ENCODE data around the gene SPEF2. TPM values are rescaled to one million over a fixed set of nuclear protein-coding genes. Genes with fewer than 3 reads are reported as not detected.

SPEF2 gene
- total and polyA plus RNA-seq, 9 of the 15 experiments (the other 6 are each of a cell fraction or from before 2014, with no cell fraction given), result 0.11 to 0.62 (median 0.20) TPM; not detected in 2

- no peak for TF ChIP-seq ARID3A (IDR thresholded peaks at IDR 0.05; ENCODE audit: borderline replicate concordance, low read depth, low read length)
- TF ChIP-seq SIN3A (IDR thresholded peaks at IDR 0.05; ENCODE audit: borderline replicate concordance in 2 of 2, control insufficient read depth in 1 of 2, low read depth in 2 of 2, low read length in 2 of 2), result no peak
- TF ChIP-seq E2F8 (IDR thresholded peaks at IDR 0.05; ENCODE audit: low read depth, partially characterized antibody), result no peak
- no peak for TF ChIP-seq ELK3 (CRISPR knock-in tag; IDR thresholded peaks at IDR 0.05)
- no peak for TF ChIP-seq ELF4 (CRISPR knock-in tag; IDR thresholded peaks at IDR 0.05)
- no peak for TF ChIP-seq FIP1L1 (IDR thresholded peaks at IDR 0.05; ENCODE audit: low read depth, low read length, poor library complexity, severe bottlenecking)
- TF ChIP-seq ZBTB33 (CRISPR knock-in tag; IDR thresholded peaks at IDR 0.05), result no peak
- TF ChIP-seq GATAD2A (IDR thresholded peaks at IDR 0.05), result no peak
- no peak for TF ChIP-seq HMBOX1 (IDR thresholded peaks at IDR 0.05)
- TF ChIP-seq POLR2AphosphoS5 (IDR thresholded peaks at IDR 0.05; ENCODE audit: control insufficient read depth, insufficient read depth, low read depth, low read length), result no peak
Observed at GRCh38 chr5:35863159-35863558, 245.5 kb downstream of the SPEF2 start (continued).
